GM13976 (cell line): ENCODE measurements around the gene CNTNAP5.

Experiments
- DNase-seq: peaks from one replicate; pipeline ENCODE4 v3.0.0; 2012; ENCODE audit warnings: low spot score
- CTCF ChIP-seq: IDR thresholded peaks from 2 replicates; pipeline ENCODE4 v1.5.1; 2012; ENCODE audit warnings: borderline replicate concordance, mild to moderate bottlenecking; ENCODE audit not compliant: insufficient read depth; ENCODE audit errors: extremely low read depth, missing control alignments, control extremely low read depth
- in situ Hi-C: fragments of 300-500 bp; cut with MboI; formaldehyde crosslinking; loops from one replicate; pipeline ENCODE4 v1.12.0; 2022; ENCODE audit warnings: low sequenced_read_pairs, mixed read lengths, inconsistent platforms; ENCODE audit not compliant: unreplicated experiment

The CNTNAP5 gene

GRCh38 chr2:124437811-124438210, 412.7 kb downstream of the CNTNAP5 start:
- in situ Hi-C loops: no loop called here
- TF ChIP-seq CTCF: no peak
- DNase-seq: no peak

- DNase-seq: no peak
- no peak for TF ChIP-seq CTCF
- in situ Hi-C loops: no loop called here
Observed at GRCh38 chr2:124450481-124450880, 425.4 kb downstream of the CNTNAP5 start.

GRCh38 chr2:124476291-124476690, 451.2 kb downstream of the CNTNAP5 start:
- TF ChIP-seq CTCF: no peak
- in situ Hi-C loops: no loop called here
- no peak for DNase-seq

GRCh38 chr2:124478761-124479160, 453.7 kb downstream of the CNTNAP5 start:
- in situ Hi-C loops: no loop called here
- no peak for DNase-seq
- no peak for TF ChIP-seq CTCF

- DNase-seq: no peak
- in situ Hi-C loops: no loop called here
- no peak for TF ChIP-seq CTCF
Observed at GRCh38 chr2:124480958-124481357, 455.9 kb downstream of the CNTNAP5 start.

- DNase-seq: no peak
- in situ Hi-C loops: no loop called here
Observed at GRCh38 chr2:124482044-124482443, 457.0 kb downstream of the CNTNAP5 start.

More at GRCh38 chr2:124482044-124482443, 457.0 kb downstream of the CNTNAP5 start:
- no peak for TF ChIP-seq CTCF
